Suprapubic skin (tissue), 4 donors: ENCODE measurements around the gene SNAPC4. TPM values are rescaled to one million over a fixed set of nuclear protein-coding genes. Genes with fewer than 3 reads are reported as not detected.

Experiments
- DNase-seq, 2 donors: peaks; one replicate each; pipeline ENCODE4 v3.0.0-alpha.2; 2019; ENCODE audit warnings: low spot score in 2 of 2
- H3K27ac ChIP-seq: fragments of 200-600 bp; sonication (generic); one replicate; pipeline ENCODE4 v1.5.1; 2019
- H3K27me3 ChIP-seq: fragments of 200-600 bp; sonication (generic); one replicate; pipeline ENCODE4 v1.5.1; 2019
- H3K36me3 ChIP-seq: fragments of 200-600 bp; sonication (generic); one replicate; pipeline ENCODE4 v1.5.1; 2019
- H3K4me1 ChIP-seq: fragments of 200-600 bp; sonication (generic); one replicate; pipeline ENCODE4 v1.5.1; 2019
- H3K4me3 ChIP-seq: fragments of 200-600 bp; sonication (generic); one replicate; pipeline ENCODE4 v1.5.1; 2019; ENCODE audit warnings: mild to moderate bottlenecking
- H3K9me3 ChIP-seq: fragments of 200-600 bp; sonication (generic); one replicate; pipeline ENCODE4 v1.5.1; 2019
- CTCF ChIP-seq, 2 donors: fragments of 200-600 bp in 1 of 2; fragments of 450-650 bp in 1 of 2; sonication (generic) in 1 of 2; IDR thresholded peaks; one replicate each; pipeline ENCODE4 v1.5.1; 2016 to 2019; ENCODE audit warnings: antibody characterized with exemption in 2 of 2, mild to moderate bottlenecking in 1 of 2, moderate library complexity in 1 of 2
- EP300 ChIP-seq: sonication (generic); formaldehyde crosslinking; IDR thresholded peaks from one replicate; pipeline ENCODE4 v1.6.1; 2017; ENCODE audit warnings: antibody characterized with exemption
- POLR2A ChIP-seq, 2 donors: fragments of 450-650 bp; IDR thresholded peaks; one replicate each; pipeline ENCODE4 v1.6.1; 2017; ENCODE audit warnings: antibody characterized with exemption in 2 of 2, mild to moderate bottlenecking in 2 of 2, moderate library complexity in 2 of 2
- POLR2AphosphoS5 ChIP-seq, 3 donors: sonication (generic); formaldehyde crosslinking; IDR thresholded peaks; one replicate each; pipeline ENCODE4 v1.6.1; 2017; ENCODE audit warnings: antibody characterized with exemption in 3 of 3
- WGBS: methylation state at CpG from one replicate; pipeline ENCODE4 v1.1.5; 2018; 5-methylcytosine and 5-hydroxymethylcytosine counted together
- total RNA-seq, 4 donors: library from RNA; depleted of rRNA; stranded (reverse); fragments of >200 nt; gene quantifications; one replicate each; pipeline ENCODE4 v1.1.0, GENCODE V29; 2016

SNAPC4 gene
- total RNA-seq, 4 donors from 2014 or later, result 6.1 to 11.1 (median 9.8) TPM

GRCh38 chr9:136380381-136380780, 19.6 kb downstream of the SNAPC4 start:
- no peak for TF ChIP-seq POLR2A (IDR thresholded peaks at IDR 0.05)
- TF ChIP-seq POLR2AphosphoS5 (IDR thresholded peaks at IDR 0.05), result no peak
- TF ChIP-seq EP300, result no peak
- TF ChIP-seq CTCF (IDR thresholded peaks at IDR 0.05), result no peak
- WGBS, result 95% methylated on average over 3 of the region's 17 CpGs

GRCh38 chr9:136379891-136380290, 20.1 kb downstream of the SNAPC4 start:
- H3K27ac ChIP-seq, result no peak overlapping the region
- DNase-seq, result no peak
- H3K4me1 ChIP-seq, result no peaks in the 10 kb centered on the region
- TF ChIP-seq POLR2AphosphoS5 (IDR thresholded peaks at IDR 0.05) (no peak), EP300 (no peak), POLR2A (IDR thresholded peaks at IDR 0.05) (no peak), CTCF (IDR thresholded peaks at IDR 0.05) (no peak)
- no peaks in the 10 kb centered on the region for H3K9me3 ChIP-seq
- H3K4me3 ChIP-seq, result no peak overlapping the region
- H3K36me3 ChIP-seq, result peaks cover 70% of the 10 kb centered on the region
- 94% methylated on average over 3 of the region's 11 CpGs for WGBS
- H3K27me3 ChIP-seq, result no peaks in the 10 kb centered on the region

More at GRCh38 chr9:136380381-136380780, 19.6 kb downstream of the SNAPC4 start:
- H3K4me3 ChIP-seq, result no peak overlapping the region
- H3K9me3 ChIP-seq, result no peaks in the 10 kb centered on the region
- H3K27ac ChIP-seq, result no peak overlapping the region
- H3K27me3 ChIP-seq, result no peaks in the 10 kb centered on the region
- no peak for DNase-seq
- peaks cover 73% of the 10 kb centered on the region for H3K36me3 ChIP-seq
- H3K4me1 ChIP-seq, result no peaks in the 10 kb centered on the region

GRCh38 chr9:136379401-136379800, 20.6 kb downstream of the SNAPC4 start:
- H3K36me3 ChIP-seq, result peaks cover 65% of the 10 kb centered on the region
- TF ChIP-seq CTCF (IDR thresholded peaks at IDR 0.05), result no peak
- no peak for TF ChIP-seq EP300
- no peak for TF ChIP-seq POLR2AphosphoS5 (IDR thresholded peaks at IDR 0.05)
- TF ChIP-seq POLR2A (IDR thresholded peaks at IDR 0.05), result no peak
- WGBS, result 87% methylated on average over 3 of the region's 11 CpGs
- H3K9me3 ChIP-seq, result no peaks in the 10 kb centered on the region
- no peak overlapping the region for H3K4me3 ChIP-seq
- no peaks in the 10 kb centered on the region for H3K4me1 ChIP-seq
- no peaks in the 10 kb centered on the region for H3K27me3 ChIP-seq
- no peak overlapping the region for H3K27ac ChIP-seq
- no peak for DNase-seq

GRCh38 chr9:136379003-136379287, 21.0 kb downstream of the SNAPC4 start:
- no peak for TF ChIP-seq EP300
- TF ChIP-seq POLR2A (IDR thresholded peaks at IDR 0.05), result no peak
- TF ChIP-seq CTCF (IDR thresholded peaks at IDR 0.05), result no peak
- no peak for TF ChIP-seq POLR2AphosphoS5 (IDR thresholded peaks at IDR 0.05)
- Histone ChIP-seq H3K27ac (no peak overlapping the region), H3K36me3 (peaks cover 61% of the 10 kb centered on the region), H3K4me1 (peaks cover under 1% of the 10 kb centered on the region), H3K9me3 (no peaks in the 10 kb centered on the region), H3K27me3 (no peaks in the 10 kb centered on the region), H3K4me3 (no peak overlapping the region)
- DNase-seq, result no peak
- WGBS, result 92% methylated on average over 8 of the region's 18 CpGs

GRCh38 chr9:136378170-136379002, 21.6 kb downstream of the SNAPC4 start:
- H3K27ac ChIP-seq, result no peak overlapping the region
- no peaks in the 10 kb centered on the region for H3K27me3 ChIP-seq
- H3K4me3 ChIP-seq, result no peak overlapping the region
- no peaks in the 10 kb centered on the region for H3K9me3 ChIP-seq
- WGBS, result 83% methylated on average over 21 of the region's 28 CpGs
- peaks cover 6% of the 10 kb centered on the region for H3K4me1 ChIP-seq
- H3K36me3 ChIP-seq, result peaks cover 57% of the 10 kb centered on the region
- TF ChIP-seq CTCF (IDR thresholded peaks at IDR 0.05), result no peak
- no peak for TF ChIP-seq POLR2A (IDR thresholded peaks at IDR 0.05)
- no peak for TF ChIP-seq EP300
- DNase-seq, result no peak
